GM12878 (cell line): ENCODE measurements around the gene IL6R.

Experiments
- CTCF ChIP-seq, 3 experiments: IDR thresholded peaks in 2 of 3; conservative IDR thresholded peaks in 1 of 3; 2 replicates each; pipeline ENCODE4 v1.5.1; 2011; ENCODE audit warnings: low read depth in 3 of 3, low read length in 3 of 3, mild to moderate bottlenecking in 3 of 3, control low read depth in 2 of 3, moderate library complexity in 2 of 3, inconsistent platforms in 1 of 3, mixed read lengths in 1 of 3; ENCODE audit not compliant: control insufficient read depth in 2 of 3, insufficient read depth in 1 of 3; ENCODE audit errors: extremely low read depth in 1 of 3
- PML ChIP-seq: IDR thresholded peaks from 2 replicates; pipeline ENCODE4 v1.6.1; 2012; ENCODE audit warnings: low read length, inconsistent platforms
- POLR2A ChIP-seq: IDR thresholded peaks from 2 replicates; pipeline ENCODE4 v1.6.1; 2011; ENCODE audit warnings: low read depth, mild to moderate bottlenecking, low read length
- SIX5 ChIP-seq: IDR thresholded peaks from 2 replicates; pipeline ENCODE4 v1.6.1; 2011; ENCODE audit warnings: mild to moderate bottlenecking, low read depth, low read length, moderate library complexity; ENCODE audit not compliant: severe bottlenecking
- SRF ChIP-seq, 2 experiments: IDR thresholded peaks; 2 replicates each; pipeline ENCODE4 v1.6.1; 2011; ENCODE audit warnings: low read depth in 2 of 2, low read length in 2 of 2, mild to moderate bottlenecking in 1 of 2, moderate library complexity in 1 of 2
- TCF3 ChIP-seq: IDR thresholded peaks from 2 replicates; pipeline ENCODE4 v1.6.1; 2012; ENCODE audit warnings: low read depth, mild to moderate bottlenecking, low read length, borderline replicate concordance; ENCODE audit not compliant: insufficient read depth
- USF1 ChIP-seq: IDR thresholded peaks from 2 replicates; pipeline ENCODE4 v1.6.1; 2011; ENCODE audit warnings: borderline replicate concordance, low read depth, mild to moderate bottlenecking, moderate library complexity, mixed read lengths, low read length; ENCODE audit not compliant: insufficient read depth; ENCODE audit errors: extremely low read length

GRCh38 chr1:154400381-154400801 lies 4.8 kb upstream of the IL6R start:
- TF ChIP-seq POLR2A, result no peak
- no peak for TF ChIP-seq SIX5
- TF ChIP-seq TCF3, result no peak
- TF ChIP-seq CTCF (IDR thresholded peaks at IDR 0.05 in 2 of 3, conservative IDR thresholded peaks at IDR 0.05 in 1 of 3; ENCODE audit: control insufficient read depth in 2 of 3, extremely low read depth in 1 of 3, insufficient read depth in 1 of 3, low read depth in 3 of 3, low read length in 3 of 3), result no peak
- no peak for TF ChIP-seq USF1
- TF ChIP-seq PML, result no peak
- no peak for TF ChIP-seq SRF (IDR thresholded peaks at IDR 0.05; ENCODE audit: low read depth in 2 of 2, low read length in 2 of 2)
